Dedifferentiated amniotic fluid mesenchymal stem cell (primary cell): ENCODE data around the gene PAX7.

Experiments
- DNase-seq: peaks from one replicate; pipeline ENCODE4 v3.0.0-alpha.2; 2016; ENCODE audit errors: extremely low spot score

PAX7 gene

GRCh38 chr1:18795002-18795689 is 164.5 kb downstream of the PAX7 start:
- DNase-seq, result no peak

DNA sequence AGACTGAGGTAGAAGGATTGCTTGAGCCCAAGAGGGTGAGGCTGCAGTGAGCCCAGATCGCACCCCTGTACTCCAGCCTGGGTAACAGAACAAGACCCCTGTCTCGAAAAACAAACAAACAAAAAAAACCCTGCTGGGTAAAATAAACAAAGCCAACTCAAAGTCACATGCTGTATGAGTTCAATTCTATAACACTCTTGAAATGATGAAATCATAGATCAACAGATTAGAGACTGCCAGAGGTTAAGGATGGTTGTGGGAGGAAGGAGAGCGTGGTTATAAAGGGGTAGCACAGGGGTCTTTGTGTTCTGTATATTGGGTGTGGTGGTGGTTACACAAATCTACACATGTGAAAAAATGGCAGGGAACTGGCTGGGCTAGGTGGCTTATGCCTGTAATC is 166.3 kb downstream of the PAX7 start:
- DNase-seq, result no peak
